Breast epithelium (tissue), 4 donors: ENCODE results near the gene LRRTM4. TPM values are rescaled to one million over a fixed set of nuclear protein-coding genes. Genes with fewer than 3 reads are reported as not detected.

Experiments used
- DNase-seq, 2 donors: peaks; one replicate each; pipeline ENCODE4 v3.0.0-alpha.2; 2019; ENCODE audit warnings: low spot score in 2 of 2
- H3K27ac ChIP-seq, 2 donors: fragments of 200-600 bp; sonication (generic) in 1 of 2; one replicate each; pipeline ENCODE4 v1.5.1; 2016 to 2019; ENCODE audit warnings: mild to moderate bottlenecking in 1 of 2
- H3K27me3 ChIP-seq, 2 donors: fragments of 200-600 bp; sonication (generic) in 1 of 2; one replicate each; pipeline versions ENCODE4 v1.5.1 to v1.6.0; 2017 to 2019; ENCODE audit warnings: control low read depth in 1 of 2, mild to moderate bottlenecking in 1 of 2
- H3K36me3 ChIP-seq: fragments of 200-600 bp; one replicate; pipeline ENCODE4 v1.5.1; 2019
- H3K4me1 ChIP-seq, 2 donors: fragments of 200-600 bp; sonication (generic); one replicate each; pipeline ENCODE4 v1.5.1; 2016 to 2019; ENCODE audit warnings: control low read depth in 1 of 2
- H3K4me3 ChIP-seq, 3 donors: fragments of 200-600 bp; sonication (generic); 1 replicate in 2 of 3; 2 replicates in 1 of 3; pipeline ENCODE4 v1.5.1; 2016 to 2019; ENCODE audit warnings: mild to moderate bottlenecking in 3 of 3, moderate library complexity in 2 of 3
- H3K9me3 ChIP-seq, 2 donors: fragments of 200-600 bp; sonication (generic) in 1 of 2; one replicate each; pipeline ENCODE4 v1.5.1; 2016 to 2019; ENCODE audit warnings: control low read depth in 1 of 2
- POLR2A ChIP-seq: fragments of 450-650 bp; IDR thresholded peaks from one replicate; pipeline ENCODE4 v1.6.1; 2016; ENCODE audit warnings: antibody characterized with exemption, mild to moderate bottlenecking, moderate library complexity
- POLR2AphosphoS5 ChIP-seq, 3 donors: sonication (generic); formaldehyde crosslinking; IDR thresholded peaks; one replicate each; pipeline ENCODE4 v1.6.1; 2017; ENCODE audit warnings: antibody characterized with exemption in 3 of 3
- intact Hi-C: fragments of 100-400 bp; cut with DNase I; formaldehyde crosslinking; loops from one replicate; pipeline ENCODE4 v1.15.1; 2023; ENCODE audit warnings: low total_unique reads
- total RNA-seq, 3 donors: library from RNA; depleted of rRNA; stranded (reverse); fragments of >200 nt; gene quantifications; one replicate each; pipeline ENCODE4 v1.1.0, GENCODE V29; 2016
- TF ChIP-seq, protein P1 (sequence below), 3 donors: fragments of 450-650 bp; IDR thresholded peaks; one replicate each; pipeline ENCODE4 v1.5.1; 2016 to 2017; ENCODE audit warnings: antibody characterized with exemption in 3 of 3, mild to moderate bottlenecking in 3 of 3, moderate library complexity in 3 of 3

Gene LRRTM4
- total RNA-seq, 3 donors from 2014 or later: 0.16 to 1.6 TPM; not detected in 1

DNA sequence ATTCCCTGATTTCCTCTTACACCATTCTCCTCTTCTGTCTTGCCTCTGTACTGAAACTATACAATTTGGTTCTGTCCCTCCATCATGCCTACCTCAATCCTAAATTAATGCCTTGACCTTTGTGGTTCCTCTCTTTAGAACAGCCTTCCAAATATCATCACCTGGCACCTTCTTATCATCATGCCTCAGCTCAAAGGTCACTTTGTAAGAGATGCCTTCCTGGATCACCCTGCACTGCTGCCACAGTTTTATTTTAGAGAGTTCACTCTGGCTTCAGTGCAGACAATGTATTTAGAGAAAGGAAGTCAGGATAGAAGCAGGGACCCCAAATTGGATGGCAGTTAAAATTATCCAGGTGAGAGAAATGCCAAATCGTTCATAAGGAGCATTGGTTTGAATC lies 64.5 kb downstream of the LRRTM4 start:
- intact Hi-C loops: no loop called here
- H3K4me3 ChIP-seq: no peak overlapping the region
- H3K4me1 ChIP-seq: no peaks in the 10 kb centered on the region
- H3K36me3 ChIP-seq: no peaks in the 10 kb centered on the region
- no peaks in the 10 kb centered on the region for H3K27me3 ChIP-seq
- H3K9me3 ChIP-seq: no peaks in the 10 kb centered on the region
- DNase-seq: no peak
- TF ChIP-seq POLR2AphosphoS5 (IDR thresholded peaks at IDR 0.05): no peak
- TF ChIP-seq, protein P1, sequence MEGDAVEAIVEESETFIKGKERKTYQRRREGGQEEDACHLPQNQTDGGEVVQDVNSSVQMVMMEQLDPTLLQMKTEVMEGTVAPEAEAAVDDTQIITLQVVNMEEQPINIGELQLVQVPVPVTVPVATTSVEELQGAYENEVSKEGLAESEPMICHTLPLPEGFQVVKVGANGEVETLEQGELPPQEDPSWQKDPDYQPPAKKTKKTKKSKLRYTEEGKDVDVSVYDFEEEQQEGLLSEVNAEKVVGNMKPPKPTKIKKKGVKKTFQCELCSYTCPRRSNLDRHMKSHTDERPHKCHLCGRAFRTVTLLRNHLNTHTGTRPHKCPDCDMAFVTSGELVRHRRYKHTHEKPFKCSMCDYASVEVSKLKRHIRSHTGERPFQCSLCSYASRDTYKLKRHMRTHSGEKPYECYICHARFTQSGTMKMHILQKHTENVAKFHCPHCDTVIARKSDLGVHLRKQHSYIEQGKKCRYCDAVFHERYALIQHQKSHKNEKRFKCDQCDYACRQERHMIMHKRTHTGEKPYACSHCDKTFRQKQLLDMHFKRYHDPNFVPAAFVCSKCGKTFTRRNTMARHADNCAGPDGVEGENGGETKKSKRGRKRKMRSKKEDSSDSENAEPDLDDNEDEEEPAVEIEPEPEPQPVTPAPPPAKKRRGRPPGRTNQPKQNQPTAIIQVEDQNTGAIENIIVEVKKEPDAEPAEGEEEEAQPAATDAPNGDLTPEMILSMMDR (IDR thresholded peaks at IDR 0.05): no peak
- TF ChIP-seq POLR2A: no peak
- H3K27ac ChIP-seq: no peak overlapping the region

DNA sequence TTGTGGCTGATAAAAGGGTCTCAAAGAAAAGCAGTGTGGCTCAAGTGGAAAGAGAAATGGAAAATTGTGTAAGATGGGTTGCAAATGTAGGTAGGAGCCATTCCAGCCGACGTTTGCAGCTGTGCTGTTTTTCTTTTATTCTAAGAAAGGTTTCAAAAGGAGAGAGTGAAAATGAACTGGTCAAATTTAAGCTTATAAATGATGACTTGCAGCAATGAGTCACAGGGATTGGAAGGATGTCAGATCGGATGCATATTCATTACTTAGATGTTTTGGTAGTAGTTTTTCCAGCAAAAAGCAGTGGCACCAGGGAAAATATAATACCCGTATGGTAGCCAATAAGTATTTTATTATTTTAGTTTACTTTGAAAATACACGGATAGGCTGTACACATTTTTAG lies 79.1 kb downstream of the LRRTM4 start:
- Histone ChIP-seq H3K4me3 (no peak overlapping the region), H3K27ac (no peak overlapping the region), H3K9me3 (no peaks in the 10 kb centered on the region), H3K36me3 (no peaks in the 10 kb centered on the region), H3K27me3 (no peaks in the 10 kb centered on the region), H3K4me1 (no peaks in the 10 kb centered on the region)
- intact Hi-C loops: no loop called here
- no peak for DNase-seq
- TF ChIP-seq, protein P1 (IDR thresholded peaks at IDR 0.05): no peak
- TF ChIP-seq POLR2A (no peak), POLR2AphosphoS5 (IDR thresholded peaks at IDR 0.05) (no peak)

DNA sequence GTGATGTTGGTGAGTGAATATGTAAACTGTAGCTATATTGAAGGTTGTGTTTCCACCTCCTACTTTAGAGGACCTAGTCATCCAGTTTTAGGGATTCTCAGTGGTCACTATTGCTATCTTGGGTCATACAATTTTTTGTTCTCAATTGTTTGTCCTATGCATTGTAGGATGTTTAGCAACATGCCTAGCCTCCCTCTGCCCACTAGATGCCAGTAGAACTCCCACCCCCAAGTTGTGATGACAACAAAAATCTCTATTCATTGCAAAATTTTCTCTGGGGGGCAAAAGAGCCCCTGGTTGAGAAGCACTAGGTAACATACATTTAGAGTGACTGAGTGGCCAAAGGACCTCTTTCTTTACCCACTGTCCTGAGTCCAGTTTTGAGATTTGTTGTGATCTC lies 87.3 kb downstream of the LRRTM4 start:
- intact Hi-C loops: no loop called here
- no peaks in the 10 kb centered on the region for H3K9me3 ChIP-seq
- H3K36me3 ChIP-seq: no peaks in the 10 kb centered on the region
- no peak for DNase-seq
- H3K27ac ChIP-seq: no peak overlapping the region
- TF ChIP-seq POLR2AphosphoS5 (IDR thresholded peaks at IDR 0.05): no peak
- TF ChIP-seq, protein P1 (IDR thresholded peaks at IDR 0.05): no peak
- TF ChIP-seq POLR2A: no peak
- H3K4me1 ChIP-seq: no peaks in the 10 kb centered on the region
- H3K4me3 ChIP-seq: no peak overlapping the region
- no peaks in the 10 kb centered on the region for H3K27me3 ChIP-seq

DNA sequence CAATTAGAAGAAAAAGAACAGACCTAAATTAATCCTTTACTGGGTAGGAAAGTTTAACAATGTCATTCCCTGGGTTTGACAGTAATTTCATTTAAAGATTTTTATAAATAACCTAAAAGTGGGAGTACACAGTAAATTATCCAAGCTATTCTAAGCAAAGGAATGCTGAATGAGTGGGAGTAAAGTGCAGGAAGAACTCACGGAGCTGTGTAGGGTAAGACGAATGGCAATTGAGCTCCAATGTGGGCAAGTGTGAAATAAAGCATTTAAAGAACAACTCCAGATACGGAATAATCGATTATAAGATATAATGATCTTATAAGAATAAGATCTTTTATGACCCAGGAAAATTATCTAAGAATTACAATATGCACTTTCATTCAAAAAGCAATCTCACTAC lies 93.2 kb downstream of the LRRTM4 start:
- Histone ChIP-seq H3K27ac (no peak overlapping the region), H3K4me1 (no peaks in the 10 kb centered on the region), H3K36me3 (no peaks in the 10 kb centered on the region), H3K9me3 (no peaks in the 10 kb centered on the region), H3K27me3 (no peaks in the 10 kb centered on the region), H3K4me3 (no peak overlapping the region)
- intact Hi-C loops: no loop called here
- DNase-seq: no peak
- TF ChIP-seq POLR2AphosphoS5 (IDR thresholded peaks at IDR 0.05) (no peak), POLR2A (no peak)
- TF ChIP-seq, protein P1 (IDR thresholded peaks at IDR 0.05): no peak

DNA sequence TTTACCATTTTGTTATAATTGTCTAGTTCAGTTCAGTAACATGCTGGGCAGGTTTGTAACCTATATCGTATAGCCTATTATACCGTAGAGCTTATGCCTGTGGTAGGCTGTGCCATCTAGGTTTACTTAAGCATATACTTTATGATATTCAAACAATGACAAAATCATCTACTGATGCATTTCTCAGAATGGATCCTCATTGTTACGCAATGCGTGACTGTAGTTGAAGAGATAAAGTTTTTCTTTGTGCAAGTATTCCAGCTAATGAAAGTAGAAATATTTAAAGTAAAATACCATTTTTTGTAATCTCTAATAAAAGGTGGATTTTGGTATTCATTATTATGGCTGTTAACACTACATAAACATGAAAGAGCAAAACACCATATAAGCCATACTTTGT lies 100.2 kb downstream of the LRRTM4 start:
- intact Hi-C loops: no loop called here
- TF ChIP-seq, protein P1 (IDR thresholded peaks at IDR 0.05): no peak
- no peak for TF ChIP-seq POLR2AphosphoS5 (IDR thresholded peaks at IDR 0.05)
- TF ChIP-seq POLR2A: no peak

More for the DNA sequence above, 100.2 kb downstream of the LRRTM4 start:
- Histone ChIP-seq H3K4me3 (no peak overlapping the region), H3K36me3 (no peaks in the 10 kb centered on the region), H3K27me3 (no peaks in the 10 kb centered on the region), H3K9me3 (no peaks in the 10 kb centered on the region), H3K4me1 (no peaks in the 10 kb centered on the region), H3K27ac (no peak overlapping the region)
- DNase-seq: no peak
